Tibial artery (tissue), 4 donors: Measurements from ENCODE around the gene COL24A1.

Experiments used
- DNase-seq, 2 donors: peaks; one replicate each; pipeline ENCODE4 v3.0.0-alpha.2; 2019
- H3K27ac ChIP-seq, 2 donors: fragments of 200-600 bp; sonication (generic) in 1 of 2; 1 replicate in 1 of 2; 2 replicates in 1 of 2; pipeline ENCODE4 v1.5.1; 2018 to 2019; ENCODE audit warnings: mild to moderate bottlenecking in 1 of 2
- H3K27me3 ChIP-seq, 2 donors: fragments of 200-600 bp; sonication (generic) in 1 of 2; one replicate each; pipeline versions ENCODE4 v1.5.1 to v1.6.0; 2016 to 2019
- H3K36me3 ChIP-seq, 3 donors: fragments of 200-600 bp; sonication (generic) in 2 of 3; one replicate each; pipeline ENCODE4 v1.5.1; 2016 to 2019; ENCODE audit warnings: mild to moderate bottlenecking in 2 of 3
- H3K4me1 ChIP-seq, 4 donors: fragments of 200-600 bp; sonication (generic) in 2 of 4; 1 replicate in 3 of 4; 2 replicates in 1 of 4; pipeline ENCODE4 v1.5.1; 2016 to 2019
- H3K4me3 ChIP-seq, 2 donors: fragments of 200-600 bp; sonication (generic) in 1 of 2; 1 replicate in 1 of 2; 2 replicates in 1 of 2; pipeline ENCODE4 v1.5.1; 2018 to 2019; ENCODE audit warnings: mild to moderate bottlenecking in 2 of 2
- H3K9me3 ChIP-seq, 3 donors: fragments of 200-600 bp; sonication (generic) in 1 of 3; one replicate each; pipeline ENCODE4 v1.5.1; 2016 to 2019
- intact Hi-C: fragments of 100-400 bp; cut with DNase I; formaldehyde crosslinking; loops from one replicate; pipeline ENCODE4 v1.15.0; 2023; ENCODE audit warnings: low total_unique reads
- TF ChIP-seq, protein P1 (sequence below), 2 experiments: fragments of 200-600 bp in 1 of 2; fragments of 450-650 bp in 1 of 2; IDR thresholded peaks; one replicate each; pipeline ENCODE4 v1.5.1; 2017 to 2019; ENCODE audit warnings: antibody characterized with exemption in 2 of 2, mild to moderate bottlenecking in 1 of 2, moderate library complexity in 1 of 2

Gene COL24A1

GRCh38 chr1:86152887-86153286 is 3.7 kb downstream of the COL24A1 start:
- H3K27me3 ChIP-seq, result peaks cover 0 to 18% of the 10 kb centered on the region in 2 donors
- intact Hi-C loops, result no loop called here
- H3K4me3 ChIP-seq, result no peak overlapping the region
- peaks cover 0 to 26% (median 20%) of the 10 kb centered on the region in 4 donors for H3K4me1 ChIP-seq
- no peaks in the 10 kb centered on the region for H3K36me3 ChIP-seq
- H3K9me3 ChIP-seq, result no peaks in the 10 kb centered on the region
- H3K27ac ChIP-seq, result no peak overlapping the region
- no peak for DNase-seq
- TF ChIP-seq, protein P1, sequence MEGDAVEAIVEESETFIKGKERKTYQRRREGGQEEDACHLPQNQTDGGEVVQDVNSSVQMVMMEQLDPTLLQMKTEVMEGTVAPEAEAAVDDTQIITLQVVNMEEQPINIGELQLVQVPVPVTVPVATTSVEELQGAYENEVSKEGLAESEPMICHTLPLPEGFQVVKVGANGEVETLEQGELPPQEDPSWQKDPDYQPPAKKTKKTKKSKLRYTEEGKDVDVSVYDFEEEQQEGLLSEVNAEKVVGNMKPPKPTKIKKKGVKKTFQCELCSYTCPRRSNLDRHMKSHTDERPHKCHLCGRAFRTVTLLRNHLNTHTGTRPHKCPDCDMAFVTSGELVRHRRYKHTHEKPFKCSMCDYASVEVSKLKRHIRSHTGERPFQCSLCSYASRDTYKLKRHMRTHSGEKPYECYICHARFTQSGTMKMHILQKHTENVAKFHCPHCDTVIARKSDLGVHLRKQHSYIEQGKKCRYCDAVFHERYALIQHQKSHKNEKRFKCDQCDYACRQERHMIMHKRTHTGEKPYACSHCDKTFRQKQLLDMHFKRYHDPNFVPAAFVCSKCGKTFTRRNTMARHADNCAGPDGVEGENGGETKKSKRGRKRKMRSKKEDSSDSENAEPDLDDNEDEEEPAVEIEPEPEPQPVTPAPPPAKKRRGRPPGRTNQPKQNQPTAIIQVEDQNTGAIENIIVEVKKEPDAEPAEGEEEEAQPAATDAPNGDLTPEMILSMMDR (IDR thresholded peaks at IDR 0.05), result no peak

GRCh38 chr1:86151427-86151826 is 5.1 kb downstream of the COL24A1 start:
- TF ChIP-seq, protein P1 (IDR thresholded peaks at IDR 0.05), result no peak
- Histone ChIP-seq H3K27ac (no peak overlapping the region), H3K9me3 (no peaks in the 10 kb centered on the region), H3K4me1 (peaks cover 0 to 19% (median 17%) of the 10 kb centered on the region in 4 donors), H3K27me3 (peaks cover 0 to 18% of the 10 kb centered on the region in 2 donors), H3K4me3 (no peak overlapping the region), H3K36me3 (no peaks in the 10 kb centered on the region)
- DNase-seq, result no peak
- intact Hi-C loops, result no loop called here

- Histone ChIP-seq H3K36me3 (no peaks in the 10 kb centered on the region), H3K9me3 (no peaks in the 10 kb centered on the region), H3K27me3 (peaks cover 0 to 15% of the 10 kb centered on the region in 2 donors), H3K27ac (no peak overlapping the region), H3K4me3 (no peak overlapping the region), H3K4me1 (peaks cover 0 to 11% (median 9%) of the 10 kb centered on the region in 4 donors)
- TF ChIP-seq, protein P1 (IDR thresholded peaks at IDR 0.05), result no peak
- intact Hi-C loops, result no loop called here
- no peak for DNase-seq
These were observed 6.0 kb downstream of the COL24A1 start for GRCh38 chr1:86150553-86151055.

DNA sequence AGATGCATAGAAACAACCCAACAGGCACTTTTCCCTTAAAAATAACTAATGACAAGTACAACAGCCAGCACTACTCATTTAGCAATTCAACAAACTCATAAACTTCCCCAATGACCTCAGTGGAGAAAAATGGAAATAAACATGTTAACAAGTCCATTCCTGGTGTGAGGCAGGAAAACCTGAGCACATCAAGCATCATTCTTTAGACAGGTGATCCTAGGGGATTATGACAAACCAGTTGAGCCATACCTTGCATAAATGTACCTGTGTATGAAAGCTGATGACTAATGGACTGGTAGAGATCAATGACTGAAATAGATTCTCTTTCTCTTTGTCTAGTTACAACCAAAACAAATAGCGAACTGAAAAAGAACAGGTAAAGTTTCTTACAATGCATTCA is 7.0 kb downstream of the COL24A1 start:
- TF ChIP-seq, protein P1 (IDR thresholded peaks at IDR 0.05), result no peak
- no peak for DNase-seq
- peaks cover 0 to 1% (median 0%) of the 10 kb centered on the region in 4 donors for H3K4me1 ChIP-seq
- no peaks in the 10 kb centered on the region for H3K9me3 ChIP-seq
- peaks cover 0 to 5% of the 10 kb centered on the region in 2 donors for H3K27me3 ChIP-seq
- no peak overlapping the region for H3K4me3 ChIP-seq
- intact Hi-C loops, result no loop called here
- no peak overlapping the region for H3K27ac ChIP-seq
- no peaks in the 10 kb centered on the region for H3K36me3 ChIP-seq

GRCh38 chr1:86147755-86148154 is 8.8 kb downstream of the COL24A1 start:
- Histone ChIP-seq H3K36me3 (no peaks in the 10 kb centered on the region), H3K4me1 (no peaks in the 10 kb centered on the region), H3K27ac (no peak overlapping the region), H3K9me3 (no peaks in the 10 kb centered on the region), H3K27me3 (no peaks in the 10 kb centered on the region), H3K4me3 (no peak overlapping the region)
- TF ChIP-seq, protein P1 (IDR thresholded peaks at IDR 0.05), result no peak
- no peak for DNase-seq
- intact Hi-C loops, result no loop called here

DNA sequence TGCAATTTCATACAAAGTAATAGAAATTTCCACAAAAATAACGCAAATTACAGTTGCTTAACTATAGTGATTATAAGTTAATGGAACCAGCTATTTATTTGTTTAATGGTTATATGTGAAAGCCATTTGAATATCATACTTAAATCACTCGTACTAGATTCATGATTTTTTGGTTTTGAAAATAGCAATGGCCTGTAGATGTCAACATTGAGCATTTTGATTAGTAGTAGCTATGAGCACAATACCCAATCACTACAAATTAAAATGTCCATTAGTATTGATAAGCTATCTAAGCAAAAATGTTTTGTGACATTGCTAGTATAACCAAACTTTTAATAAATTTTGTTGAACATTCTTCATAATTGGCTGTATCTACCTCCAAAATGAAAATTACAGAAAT is 10.0 kb downstream of the COL24A1 start:
- TF ChIP-seq, protein P1 (IDR thresholded peaks at IDR 0.05), result no peak
- H3K4me1 ChIP-seq, result no peaks in the 10 kb centered on the region
- intact Hi-C loops, result no loop called here
- no peaks in the 10 kb centered on the region for H3K36me3 ChIP-seq
- H3K27me3 ChIP-seq, result no peaks in the 10 kb centered on the region
- no peaks in the 10 kb centered on the region for H3K9me3 ChIP-seq
- DNase-seq, result no peak
- no peak overlapping the region for H3K27ac ChIP-seq
- no peak overlapping the region for H3K4me3 ChIP-seq
